Skeletal muscle tissue (tissue), 4 donors: Measurements from ENCODE around the gene PLCB1. TPM values are rescaled to one million over a fixed set of nuclear protein-coding genes. Genes with fewer than 3 reads are reported as not detected.
"Not testable (repeated sequence)": the region's sequence is repeated elsewhere in the genome, so short reads cannot be mapped to it uniquely, and the experiment has no call there.

Experiments
- H3K27ac ChIP-seq: one replicate; pipeline ENCODE4 v1.7.0; 2013; ENCODE audit warnings: mild to moderate bottlenecking, low read depth, low read length, inconsistent platforms
- H3K27me3 ChIP-seq, 3 donors: one replicate each; pipeline ENCODE4 v1.7.0; 2013; ENCODE audit warnings: low read length in 3 of 3; ENCODE audit not compliant: control insufficient read depth in 3 of 3, insufficient read depth in 3 of 3
- H3K36me3 ChIP-seq, 3 donors: one replicate each; pipeline ENCODE4 v1.7.0; 2013; ENCODE audit warnings: low read length in 3 of 3; ENCODE audit not compliant: control insufficient read depth in 3 of 3, insufficient read depth in 3 of 3
- H3K4me1 ChIP-seq, 3 donors: one replicate each; pipeline ENCODE4 v1.7.0; 2013; ENCODE audit warnings: low read length in 3 of 3, mild to moderate bottlenecking in 3 of 3; ENCODE audit not compliant: control insufficient read depth in 3 of 3, insufficient read depth in 3 of 3
- H3K4me3 ChIP-seq, 3 donors: one replicate each; pipeline ENCODE4 v1.7.0; 2013; ENCODE audit warnings: low read length in 3 of 3
- H3K9ac ChIP-seq, 3 donors: one replicate each; pipeline ENCODE4 v1.7.0; 2013; ENCODE audit warnings: low read length in 3 of 3, mild to moderate bottlenecking in 3 of 3, moderate library complexity in 2 of 3, low read depth in 1 of 3
- H3K9me3 ChIP-seq, 3 donors: one replicate each; pipeline ENCODE4 v1.7.0; 2013; ENCODE audit warnings: low read length in 3 of 3; ENCODE audit not compliant: control insufficient read depth in 3 of 3
- total RNA-seq: library from RNA; depleted of rRNA; stranded (reverse); fragments of >200 nt; gene quantifications from one replicate; pipeline ENCODE4 v1.2.3, GENCODE V29; 2014
- donor health status: Osteomylitis.

Gene PLCB1
- total RNA-seq, 1 donor from 2014 or later = 13.0 TPM

DNA sequence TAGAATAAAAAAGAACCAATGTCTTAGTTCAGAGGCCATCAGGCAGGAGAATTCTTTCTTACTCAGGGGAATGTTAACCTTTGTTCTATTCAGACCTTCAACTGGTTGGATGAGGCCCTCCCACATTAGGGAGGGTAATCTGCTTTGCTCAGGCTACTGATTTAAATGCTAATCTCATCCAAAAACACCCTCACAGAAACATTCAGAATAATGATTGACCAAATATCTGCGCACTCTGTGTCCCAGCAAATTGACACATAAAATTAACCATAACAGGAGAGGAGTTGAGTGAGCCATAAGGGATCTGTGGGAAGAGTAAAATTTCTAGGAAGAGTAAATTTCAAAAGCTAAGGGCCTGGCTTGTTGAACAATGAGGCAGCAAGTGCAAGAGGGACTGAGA, 702.8 kb downstream of the PLCB1 start:
- Histone ChIP-seq H3K9me3 (no peaks in the 10 kb centered on the region), H3K4me1 (no peaks in the 10 kb centered on the region), H3K36me3 (no peaks in the 10 kb centered on the region), H3K27ac (no peak overlapping the region), H3K9ac (no peak overlapping the region), H3K27me3 (no peaks in the 10 kb centered on the region), H3K4me3 (no peak overlapping the region)

DNA sequence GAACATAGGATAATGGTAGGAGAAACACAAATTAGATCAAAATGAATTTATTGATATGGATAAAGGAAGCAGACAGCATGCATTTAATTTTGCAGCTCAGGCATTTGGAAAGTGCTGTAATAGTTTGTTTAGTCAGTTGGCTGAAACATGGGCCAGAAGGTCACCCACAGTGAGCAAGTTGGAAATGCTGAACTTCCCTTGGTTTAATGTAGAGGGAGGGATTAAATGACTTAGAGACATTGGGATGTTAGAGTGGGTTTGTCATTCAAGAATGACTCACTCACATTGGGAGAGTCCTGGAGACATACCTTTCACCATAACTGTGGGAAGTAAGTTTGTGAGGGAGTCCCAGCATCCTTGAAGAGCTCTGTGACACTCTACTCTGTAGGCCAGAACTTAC, 705.3 kb downstream of the PLCB1 start:
- Histone ChIP-seq H3K4me1 (no peaks in the 10 kb centered on the region), H3K27ac (no peak overlapping the region), H3K36me3 (no peaks in the 10 kb centered on the region), H3K9me3 (no peaks in the 10 kb centered on the region), H3K27me3 (no peaks in the 10 kb centered on the region), H3K4me3 (no peak overlapping the region), H3K9ac (no peak overlapping the region)

DNA sequence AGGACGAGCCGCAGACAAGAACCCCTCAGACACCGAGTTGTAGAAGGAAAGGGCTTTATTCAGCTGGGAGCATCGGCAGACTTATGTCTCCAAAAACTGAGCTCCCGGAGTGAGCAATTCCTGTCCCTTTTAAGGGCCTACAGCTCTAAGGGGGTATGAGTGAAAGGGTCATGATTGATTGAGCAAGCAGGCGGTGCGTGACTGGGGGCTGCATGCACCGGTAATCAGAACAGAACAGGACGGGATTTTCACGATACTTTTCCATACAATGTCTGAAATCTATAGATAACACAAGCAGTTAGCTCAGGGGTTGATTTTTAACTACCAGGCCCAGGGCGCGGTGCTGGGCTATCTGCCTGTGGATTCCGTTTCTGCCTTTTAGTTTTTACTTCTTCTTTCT, 710.5 kb downstream of the PLCB1 start:
- Histone ChIP-seq H3K9ac (no peak overlapping the region), H3K27ac (no peak overlapping the region), H3K27me3 (no peaks in the 10 kb centered on the region), H3K4me1 (no peaks in the 10 kb centered on the region), H3K4me3 (no peak overlapping the region), H3K36me3 (no peaks in the 10 kb centered on the region), H3K9me3 (no peaks in the 10 kb centered on the region)

DNA sequence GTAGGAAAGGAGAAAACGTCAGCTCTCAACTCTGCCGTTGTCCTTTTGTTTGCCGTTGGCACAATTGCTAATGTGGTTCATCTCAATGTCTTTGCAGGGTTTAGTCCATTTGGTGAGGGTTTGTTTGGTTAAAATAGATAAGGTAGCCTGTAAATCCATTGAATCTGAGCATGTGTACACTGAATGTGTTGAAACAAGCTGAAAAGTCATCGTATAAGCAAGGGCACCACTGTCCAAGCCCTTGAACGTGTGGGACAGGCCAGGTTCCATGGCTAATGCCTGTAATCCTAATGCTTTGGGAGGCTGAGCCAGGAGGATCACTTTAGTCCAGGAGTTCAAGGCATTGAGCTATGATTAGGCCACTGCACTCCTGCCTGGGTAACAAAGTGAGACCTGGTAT, 712.1 kb downstream of the PLCB1 start:
- H3K4me1 ChIP-seq = no peaks in the 10 kb centered on the region
- no peak overlapping the region for H3K4me3 ChIP-seq
- no peak overlapping the region for H3K9ac ChIP-seq
- H3K36me3 ChIP-seq = no peaks in the 10 kb centered on the region
- H3K27ac ChIP-seq = no peak overlapping the region
- no peaks in the 10 kb centered on the region for H3K27me3 ChIP-seq
- no peaks in the 10 kb centered on the region for H3K9me3 ChIP-seq

GRCh38 chr20:8849990-8850389, 717.9 kb downstream of the PLCB1 start:
- Histone ChIP-seq H3K9ac (no peak overlapping the region), H3K27me3 (no peaks in the 10 kb centered on the region), H3K4me1 (peaks cover 0 to 5% (median 5%) of the 10 kb centered on the region in 3 donors), H3K36me3 (no peaks in the 10 kb centered on the region), H3K9me3 (no peaks in the 10 kb centered on the region), H3K4me3 (no peak overlapping the region), H3K27ac (no peak overlapping the region)

GRCh38 chr20:8851446-8851845, 719.4 kb downstream of the PLCB1 start:
- Histone ChIP-seq H3K36me3 (no peaks in the 10 kb centered on the region), H3K27me3 (no peaks in the 10 kb centered on the region), H3K27ac (no peak overlapping the region), H3K4me1 (peaks cover 0 to 5% (median 5%) of the 10 kb centered on the region in 3 donors), H3K9ac (no peak overlapping the region), H3K9me3 (no peaks in the 10 kb centered on the region), H3K4me3 (no peak overlapping the region)

- not testable (repeated sequence) for H3K27ac ChIP-seq, H3K4me3 ChIP-seq, H3K27me3 ChIP-seq, H3K36me3 ChIP-seq, H3K4me1 ChIP-seq, H3K9me3 ChIP-seq, H3K9ac ChIP-seq
Measured at GRCh38 chr20:8851919-8852318, 719.9 kb downstream of the PLCB1 start.

GRCh38 chr20:8853211-8853610, 721.1 kb downstream of the PLCB1 start:
- not testable (repeated sequence) for H3K36me3 ChIP-seq, H3K9me3 ChIP-seq, H3K4me1 ChIP-seq, H3K27ac ChIP-seq, H3K9ac ChIP-seq, H3K27me3 ChIP-seq, H3K4me3 ChIP-seq

DNA sequence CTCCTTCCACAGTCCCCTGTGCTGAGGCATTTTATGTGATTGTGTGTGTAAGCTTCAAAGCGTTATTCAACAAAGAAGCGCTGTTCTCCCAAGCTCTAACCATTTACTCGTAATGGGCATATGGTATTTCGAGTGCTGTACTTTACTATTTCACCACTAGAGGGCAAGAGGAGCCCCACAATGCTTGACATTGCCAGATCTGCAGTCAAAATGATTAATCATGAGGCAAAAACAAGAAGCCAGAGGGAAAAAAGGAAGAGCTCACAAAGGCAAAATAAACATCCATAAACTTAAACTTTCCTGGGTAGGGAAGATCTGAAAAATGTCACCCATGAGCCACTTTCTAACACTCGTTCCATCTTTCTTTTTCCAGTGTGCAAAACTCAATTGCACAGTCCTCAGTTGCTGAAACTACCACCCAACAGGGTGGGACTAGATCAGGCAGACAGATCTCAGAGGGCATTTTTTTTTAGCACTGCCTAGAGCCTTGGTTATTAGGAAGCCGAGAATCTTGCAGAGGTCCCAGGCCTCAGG, 721.8 kb downstream of the PLCB1 start:
- Histone ChIP-seq H3K27me3 (no peaks in the 10 kb centered on the region), H3K36me3 (no peaks in the 10 kb centered on the region), H3K4me3 (peak overlapping the region in 1 of 3 donors; percentile 20), H3K27ac (peak overlapping the region; percentile 59), H3K4me1 (peaks cover 0 to 5% (median 5%) of the 10 kb centered on the region in 3 donors), H3K9ac (peak overlapping the region in 1 of 3 donors; percentile 6), H3K9me3 (no peaks in the 10 kb centered on the region)

DNA sequence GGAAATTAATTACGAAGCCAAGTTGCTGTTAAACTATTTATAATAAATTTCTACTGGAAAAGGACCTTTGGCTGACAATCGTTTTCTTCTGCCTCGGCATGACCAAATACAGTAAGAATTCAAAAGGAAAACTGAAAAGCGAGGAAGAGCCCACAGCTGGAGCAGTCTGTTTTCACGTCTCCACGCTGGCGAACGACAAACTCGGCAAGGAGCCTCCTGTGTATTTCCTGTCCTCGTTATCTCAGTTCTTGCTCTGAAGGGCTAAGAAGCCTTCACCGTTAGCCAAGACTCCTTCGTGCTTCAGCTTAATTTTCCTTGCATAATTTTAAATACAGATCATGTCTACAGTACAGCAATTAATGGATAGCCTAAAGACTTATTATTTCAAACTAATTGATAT, 722.5 kb downstream of the PLCB1 start:
- Histone ChIP-seq H3K4me3 (no peak overlapping the region), H3K27ac (peak overlapping the region; percentile 59), H3K27me3 (no peaks in the 10 kb centered on the region)

GRCh38 chr20:8855315-8855714, 723.2 kb downstream of the PLCB1 start:
- Histone ChIP-seq H3K4me1 (peaks cover 0 to 5% (median 5%) of the 10 kb centered on the region in 3 donors), H3K9ac (no peak overlapping the region), H3K9me3 (no peaks in the 10 kb centered on the region), H3K27me3 (no peaks in the 10 kb centered on the region), H3K27ac (no peak overlapping the region), H3K36me3 (no peaks in the 10 kb centered on the region), H3K4me3 (no peak overlapping the region)

More for the DNA sequence above, 722.5 kb downstream of the PLCB1 start:
- Histone ChIP-seq H3K9me3 (no peaks in the 10 kb centered on the region), H3K4me1 (peaks cover 0 to 5% (median 5%) of the 10 kb centered on the region in 3 donors), H3K9ac (peak overlapping the region in 1 of 3 donors; percentile 6), H3K36me3 (no peaks in the 10 kb centered on the region)
